SK-N-MC (cell line): ENCODE data around the gene APEX1.

Source experiments
- DNase-seq: peaks from one replicate; pipeline ENCODE4 v3.0.0-alpha.2; 2011; ENCODE audit warnings: low read depth, low spot score
- H3K27ac ChIP-seq: fragments of 200-600 bp; sonication (generic); 2 replicates; pipeline ENCODE4 v1.5.1; 2016; ENCODE audit warnings: mixed run types
- H3K36me3 ChIP-seq: fragments of 200-600 bp; sonication (generic); 2 replicates; pipeline ENCODE4 v1.6.1; 2017; ENCODE audit warnings: antibody characterized with exemption, low read length, mixed read lengths; ENCODE audit not compliant: insufficient read depth
- H3K4me3 ChIP-seq: fragments of 200-600 bp; sonication (generic); 2 replicates; pipeline ENCODE4 v1.5.1; 2016
- H3K9ac ChIP-seq: fragments of 200-600 bp; sonication (generic); 2 replicates; pipeline ENCODE4 v1.8.0; 2017; ENCODE audit warnings: mixed run types, mixed read lengths; ENCODE audit not compliant: insufficient read length
- H3K9me3 ChIP-seq: fragments of 200-600 bp; sonication (generic); 2 replicates; pipeline ENCODE4 v1.6.1; 2017; ENCODE audit warnings: low read depth, mild to moderate bottlenecking, antibody characterized with exemption, low read length, moderate library complexity, mixed read lengths
- EZH2 ChIP-seq: fragments of 200-600 bp; sonication (generic); IDR thresholded peaks from one replicate; pipeline ENCODE4 v1.6.1; 2017; ENCODE audit warnings: antibody characterized with exemption
- FOXP2 ChIP-seq: optimal IDR thresholded peaks from 2 replicates; pipeline ENCODE3; 2011; ENCODE audit warnings: mild to moderate bottlenecking, moderate library complexity; ENCODE audit not compliant: insufficient read depth; ENCODE audit errors: extremely low read length, control extremely low read depth
- POLR2AphosphoS5 ChIP-seq: IDR thresholded peaks from 2 replicates; pipeline ENCODE4 v1.6.1; 2012; ENCODE audit warnings: mild to moderate bottlenecking, low read depth, low read length, borderline replicate concordance

The APEX1 gene

GRCh38 chr14:20428802-20429201 lies 26.2 kb upstream of the APEX1 start:
- DNase-seq = no peak

DNA sequence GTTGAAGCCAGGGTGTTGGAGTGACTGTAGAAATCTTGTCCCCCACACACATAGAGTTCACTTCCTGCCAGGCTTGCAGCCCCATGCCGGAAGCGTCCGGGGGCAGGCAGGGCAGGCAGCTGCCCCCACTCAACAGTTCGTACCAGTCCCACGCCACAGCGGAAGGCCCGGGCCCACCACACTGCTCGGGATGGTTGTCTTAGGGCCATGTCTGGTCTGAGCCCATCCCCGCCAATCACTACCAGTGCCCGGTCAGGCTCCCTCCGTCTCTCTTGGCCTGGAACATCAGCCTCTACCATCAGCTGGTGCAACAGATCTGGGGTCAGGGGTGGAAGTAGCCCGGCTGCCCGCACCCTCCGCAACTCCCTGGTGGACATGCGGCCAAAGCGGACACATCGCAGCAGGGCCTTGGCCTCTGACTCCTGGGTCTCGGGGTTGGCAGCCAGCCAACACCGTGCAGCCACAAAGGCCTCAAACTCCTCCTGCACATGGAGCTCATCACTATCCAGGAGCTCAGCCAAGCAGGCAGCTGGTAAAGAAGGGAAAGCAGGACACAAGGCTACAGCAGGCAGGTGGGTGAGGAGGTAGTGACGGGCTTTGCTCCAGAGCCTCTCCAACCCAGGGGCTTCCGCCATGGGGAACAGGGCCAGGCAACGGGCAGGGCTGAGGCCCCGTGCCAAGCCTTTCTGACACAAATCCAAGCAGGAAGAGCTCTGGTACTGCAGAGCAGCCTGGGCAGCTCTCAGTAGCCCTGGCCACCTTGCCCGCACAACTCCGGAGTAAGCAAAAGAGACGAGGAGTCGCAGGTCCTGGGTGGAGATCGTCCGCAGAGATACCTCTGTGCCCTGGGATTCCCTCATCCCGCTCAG lies 25.0 kb upstream of the APEX1 start:
- no peak for DNase-seq
- Histone ChIP-seq H3K4me3 (no peak overlapping the region), H3K9me3 (no peaks in the 10 kb centered on the region), H3K9ac (no peak overlapping the region), H3K27ac (no peak overlapping the region), H3K36me3 (no peaks in the 10 kb centered on the region)
- no peak for TF ChIP-seq POLR2AphosphoS5
- TF ChIP-seq EZH2 = no peak
- TF ChIP-seq FOXP2 = no peak

More at GRCh38 chr14:20428802-20429201, 26.2 kb upstream of the APEX1 start:
- Histone ChIP-seq H3K9me3 (no peaks in the 10 kb centered on the region), H3K27ac (no peak overlapping the region), H3K9ac (no peak overlapping the region), H3K4me3 (no peak overlapping the region), H3K36me3 (no peaks in the 10 kb centered on the region)
- TF ChIP-seq EZH2 = no peak
- TF ChIP-seq FOXP2 = no peak
- TF ChIP-seq POLR2AphosphoS5 = no peak

- no peak overlapping the region for H3K27ac ChIP-seq
- TF ChIP-seq EZH2 (no peak), POLR2AphosphoS5 (no peak), FOXP2 (no peak)
- H3K4me3 ChIP-seq = no peak overlapping the region
- no peaks in the 10 kb centered on the region for H3K9me3 ChIP-seq
- H3K9ac ChIP-seq = no peak overlapping the region
- no peaks in the 10 kb centered on the region for H3K36me3 ChIP-seq
- no peak for DNase-seq
Observed at GRCh38 chr14:20434701-20435581, 20.1 kb upstream of the APEX1 start.

DNA sequence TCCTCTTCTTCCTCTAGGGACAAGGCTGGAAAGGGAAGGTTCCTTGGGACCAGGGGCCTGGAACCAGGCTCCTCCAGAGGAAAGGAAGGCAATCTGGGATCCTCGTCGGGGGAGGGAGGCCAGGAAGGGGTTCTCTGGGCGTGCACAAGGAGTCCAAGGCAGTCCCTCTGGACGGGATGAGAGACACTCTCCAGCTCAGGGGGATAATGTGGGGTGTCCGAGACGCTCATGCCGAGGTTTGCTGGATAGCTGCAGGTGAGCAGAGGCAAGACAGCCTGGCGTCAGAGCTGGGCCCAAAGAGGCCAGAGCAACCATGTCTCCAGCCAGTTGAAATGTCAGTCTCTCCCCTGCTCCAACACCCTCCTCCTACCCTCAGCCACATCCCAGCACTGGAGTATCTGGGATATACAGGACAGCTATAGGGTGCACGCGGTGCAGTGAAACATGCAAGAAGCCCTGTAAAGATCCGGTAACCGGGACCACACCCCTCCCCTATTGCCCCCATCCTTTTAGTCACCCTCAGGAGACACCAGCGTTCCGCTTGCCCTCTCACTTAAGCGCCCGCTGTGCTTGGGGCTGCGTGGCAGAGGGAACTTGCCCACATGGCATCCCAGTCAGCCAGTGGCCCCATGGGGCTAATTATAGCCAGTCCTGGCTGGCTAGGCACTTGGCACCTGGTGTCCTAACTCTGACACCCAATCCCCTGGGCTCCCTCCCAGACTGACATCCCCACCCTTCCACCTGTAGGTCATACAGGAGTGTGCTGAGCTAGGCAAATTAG lies 19.3 kb upstream of the APEX1 start, which contains the start of gene KLHL33:
Gene KLHL33, minus strand, starts transcription at position 585 of the 781 bp plus-strand sequence. Its CDS starts 355 bp downstream, at position 230.
- H3K27ac ChIP-seq = no peak within 1 kb of the TSS
- no peaks in the 10 kb centered on the region for H3K9me3 ChIP-seq
- no peak within 1 kb of the TSS for H3K9ac ChIP-seq
- TF ChIP-seq FOXP2 = no peak
- no peak for TF ChIP-seq EZH2
- no peak for TF ChIP-seq POLR2AphosphoS5
- no peaks in the 10 kb centered on the region for H3K36me3 ChIP-seq
- H3K4me3 ChIP-seq = no peak within 1 kb of the TSS
- no peak for DNase-seq

DNA sequence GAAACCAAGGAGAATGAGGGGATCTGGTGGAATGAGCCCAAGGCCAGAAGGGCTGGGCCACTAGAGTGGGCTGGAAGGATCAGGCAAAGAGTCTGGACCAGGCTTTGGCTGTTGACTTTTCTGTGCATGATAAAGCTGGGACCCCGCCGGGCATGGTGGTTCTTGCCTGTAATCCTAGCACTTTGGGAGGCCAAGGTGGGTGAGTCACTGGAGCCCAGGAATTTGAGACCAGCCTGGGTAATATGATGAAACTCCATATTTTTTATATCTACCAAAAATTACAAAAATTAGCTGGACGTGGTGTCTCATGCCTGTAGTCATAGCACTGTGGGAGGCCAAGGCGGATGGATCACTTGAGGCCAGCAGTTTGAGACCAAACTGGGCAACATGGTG lies 18.7 kb upstream of the APEX1 start:
- no peaks in the 10 kb centered on the region for H3K9me3 ChIP-seq
- H3K36me3 ChIP-seq = no peaks in the 10 kb centered on the region
- H3K9ac ChIP-seq = no peak overlapping the region
- H3K4me3 ChIP-seq = no peak overlapping the region
- TF ChIP-seq FOXP2 (no peak), EZH2 (no peak), POLR2AphosphoS5 (no peak)
- DNase-seq = no peak
- H3K27ac ChIP-seq = no peak overlapping the region

- Histone ChIP-seq H3K36me3 (no peaks in the 10 kb centered on the region), H3K4me3 (no peak overlapping the region), H3K27ac (no peak overlapping the region), H3K9me3 (no peaks in the 10 kb centered on the region), H3K9ac (no peak overlapping the region)
- no peak for DNase-seq
- TF ChIP-seq POLR2AphosphoS5 (no peak), EZH2 (no peak), FOXP2 (no peak)
Observed at GRCh38 chr14:20438664-20439063, 16.4 kb upstream of the APEX1 start.

DNA sequence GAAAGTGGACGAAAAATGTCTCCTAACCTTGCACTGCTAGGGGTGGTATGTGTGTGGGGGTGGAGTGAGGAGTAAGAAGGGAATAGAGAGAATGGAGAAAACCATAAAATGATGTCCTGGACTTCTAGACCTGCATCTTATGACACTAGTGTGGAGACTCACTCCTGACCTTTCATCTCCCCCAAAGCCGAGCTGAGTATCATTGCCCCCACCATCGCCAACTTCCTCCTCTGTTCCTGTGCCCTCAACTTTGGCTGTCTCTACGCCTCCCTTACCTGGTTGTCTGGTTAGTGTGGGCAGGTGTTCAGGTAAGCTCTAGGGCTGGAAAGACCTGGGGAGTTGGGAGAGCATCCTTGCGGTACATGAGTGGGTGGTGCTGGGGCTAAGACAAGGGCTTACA lies 14.6 kb upstream of the APEX1 start:
- Histone ChIP-seq H3K9ac (no peak overlapping the region), H3K9me3 (no peaks in the 10 kb centered on the region), H3K36me3 (peaks cover 6% of the 10 kb centered on the region), H3K4me3 (no peak overlapping the region), H3K27ac (no peak overlapping the region)
- DNase-seq = no peak
- TF ChIP-seq POLR2AphosphoS5 = no peak
- TF ChIP-seq FOXP2 = no peak
- TF ChIP-seq EZH2 = no peak
